NOMO-1 treated with DMSO at 0.1 percent for 48 hours (cell line): ENCODE data around the gene GPR3.

Experiments
- DNase-seq: peaks from one replicate; lab custom pipeline; 2025; ENCODE audit not compliant: unreplicated experiment; lab: John Stamatoyannopoulos, UW

The GPR3 gene

GRCh38 chr1:27392096-27392777 lies at the start of gene GPR3:
Gene GPR3, plus strand, starts transcription at chr1:27392622. Its CDS starts 1,177 bp downstream, at chr1:27393799.
- DNase-seq: peak; percentile 93

GRCh38 chr1:27342778-27343638 lies 49.4 kb upstream of the GPR3 start:
- DNase-seq: peak; percentile 87

- no peak for DNase-seq
These were observed 48.8 kb upstream of the GPR3 start for GRCh38 chr1:27343639-27344025.

GRCh38 chr1:27345272-27345671 lies 47.1 kb upstream of the GPR3 start:
- no peak for DNase-seq

- DNase-seq: no peak
These were observed 46.1 kb upstream of the GPR3 start for GRCh38 chr1:27346357-27346756.

- DNase-seq: no peak
These were observed 45.3 kb upstream of the GPR3 start for GRCh38 chr1:27346991-27347624.

- no peak for DNase-seq
These were observed 43.3 kb upstream of the GPR3 start for GRCh38 chr1:27348861-27349783.

- DNase-seq: no peak
These were observed 42.4 kb upstream of the GPR3 start for GRCh38 chr1:27349784-27350662.

- no peak for DNase-seq
These were observed 41.5 kb upstream of the GPR3 start for GRCh38 chr1:27350663-27351540.

- DNase-seq: no peak
These were observed 40.8 kb upstream of the GPR3 start for GRCh38 chr1:27351541-27352107.

- DNase-seq: no peak
These were observed 39.3 kb upstream of the GPR3 start for GRCh38 chr1:27353166-27353565.

GRCh38 chr1:27353629-27354028 lies 38.8 kb upstream of the GPR3 start:
- no peak for DNase-seq

- no peak for DNase-seq
These were observed 36.7 kb upstream of the GPR3 start for GRCh38 chr1:27355683-27356082.

GRCh38 chr1:27356277-27356618 lies 36.2 kb upstream of the GPR3 start:
- no peak for DNase-seq

- no peak for DNase-seq
These were observed 35.7 kb upstream of the GPR3 start for GRCh38 chr1:27356619-27357280.

GRCh38 chr1:27357281-27358037 lies 35.0 kb upstream of the GPR3 start:
- peak; percentile 37 for DNase-seq
